Stimulated activated CD4-positive, alpha-beta T cell treated with anti-CD3 and anti-CD28 coated beads, TNF-alpha, amount 100 ng/mL, for 48 hours (primary cell): ENCODE data around the gene ELMO1.

Experiments used
- DNase-seq, 3 donors: peaks; one replicate each; pipeline ENCODE4 v3.0.0-alpha.2; 2020; ENCODE audit warnings: low read depth in 3 of 3

ELMO1 gene

DNA sequence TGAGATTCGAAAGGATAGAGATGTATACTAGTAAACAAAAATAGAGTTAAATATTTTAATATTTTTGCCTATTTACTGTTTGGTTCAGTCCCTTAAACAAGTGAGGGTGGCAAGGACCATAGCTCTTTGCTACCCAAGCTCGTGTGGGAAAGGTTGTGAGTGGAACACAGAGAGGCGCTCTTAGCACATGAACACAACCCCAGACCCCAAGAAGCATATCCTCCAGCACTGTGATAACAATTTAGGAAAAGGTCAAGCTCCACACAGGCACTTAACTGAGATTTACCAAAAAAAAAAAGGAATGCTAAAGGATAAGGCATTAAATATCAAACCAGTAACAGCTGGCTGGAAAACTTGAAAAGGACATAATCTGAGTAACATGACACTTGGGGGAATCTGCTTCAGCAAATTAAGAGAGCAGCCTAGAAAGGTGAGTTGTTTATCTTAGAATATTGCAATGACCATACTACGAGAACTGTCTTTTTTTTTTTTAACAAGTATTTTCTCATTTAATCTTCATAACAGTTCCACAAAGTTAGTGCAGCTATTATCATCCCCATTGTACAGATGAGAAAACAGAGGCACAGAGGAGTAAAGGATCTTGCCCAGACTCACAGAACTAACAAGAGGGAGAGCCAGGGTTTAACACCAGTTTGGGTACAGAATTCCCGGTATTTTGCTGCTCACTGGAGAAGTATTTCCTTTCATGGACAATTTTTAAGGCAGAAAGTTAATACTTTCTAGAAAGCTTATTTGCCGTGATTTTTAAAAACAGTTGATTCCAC lies 420.9 kb downstream of the ELMO1 start:
- no peak for DNase-seq

DNA sequence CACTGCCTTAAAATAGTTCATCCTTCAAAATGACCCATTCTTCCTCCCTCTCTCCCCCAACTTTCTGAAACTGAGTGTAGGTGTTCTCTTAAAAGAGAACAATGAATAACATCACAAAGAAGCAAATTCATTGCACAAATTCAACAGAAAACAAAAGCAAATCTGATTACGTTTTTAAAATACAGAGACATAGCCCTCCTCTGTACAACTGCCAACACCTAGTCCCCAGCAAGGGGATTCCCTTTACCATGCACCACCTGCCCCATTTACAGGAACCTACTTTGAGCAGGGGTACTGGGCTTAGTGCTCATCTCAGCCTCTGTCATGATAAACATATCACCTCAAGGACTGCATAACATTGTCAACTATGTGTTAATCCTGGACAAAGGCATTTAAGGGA lies 421.6 kb downstream of the ELMO1 start:
- DNase-seq = no peak

DNA sequence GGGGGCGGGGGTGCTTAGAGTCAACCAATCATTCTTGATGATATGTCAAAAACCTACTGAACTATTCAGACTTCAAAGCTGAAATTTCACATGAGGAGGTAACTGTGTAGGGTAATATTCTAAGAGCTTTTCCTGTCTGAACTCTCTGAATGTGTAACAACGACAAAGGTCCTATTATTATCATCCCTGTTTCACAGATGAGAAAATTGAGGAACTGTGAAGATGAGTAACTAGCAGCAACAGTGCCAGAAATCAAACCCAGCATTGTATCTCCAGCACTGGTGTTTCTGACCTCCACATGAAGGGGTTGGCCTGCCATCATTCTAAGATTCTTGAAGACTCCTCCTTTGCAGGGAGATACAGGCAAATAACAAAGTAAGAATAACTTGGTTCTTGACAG lies 429.7 kb downstream of the ELMO1 start:
- no peak for DNase-seq

DNA sequence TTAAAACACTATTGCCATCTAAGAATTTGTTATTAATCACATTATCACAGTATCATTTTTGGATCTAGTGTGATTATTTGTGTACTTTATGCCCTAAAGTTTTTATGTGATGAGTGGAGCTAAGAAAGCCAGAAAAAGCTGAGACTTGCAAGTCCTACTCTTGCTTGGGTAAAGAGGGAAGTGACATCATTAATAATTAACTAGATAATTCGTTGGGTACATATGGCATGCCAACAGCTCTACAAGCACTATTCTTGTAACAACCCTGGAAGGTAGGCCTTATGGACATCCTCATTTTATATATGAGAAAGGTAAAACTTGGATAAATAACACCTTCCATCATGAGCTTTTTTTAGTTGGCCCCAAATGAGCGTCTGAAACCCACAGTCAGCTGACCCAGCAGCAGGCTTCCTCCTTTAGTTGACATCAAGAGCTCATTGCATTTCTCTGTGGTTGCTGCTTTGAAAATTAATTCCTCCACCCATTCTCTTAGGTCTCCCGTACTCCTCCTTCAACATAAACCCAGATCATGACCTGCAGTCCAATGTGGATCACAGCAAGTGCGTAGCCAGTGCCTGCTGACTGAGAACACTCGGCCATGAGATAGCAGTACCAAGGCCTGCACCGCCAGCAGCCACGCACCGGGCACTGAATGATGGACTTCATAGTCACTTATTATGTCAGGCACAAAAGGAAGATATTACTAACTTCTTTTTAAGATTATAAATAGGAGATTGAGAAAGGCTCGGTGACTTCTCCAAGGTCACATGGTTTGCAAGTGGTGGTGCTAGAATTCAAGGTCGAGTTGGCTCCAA lies 432.4 kb downstream of the ELMO1 start:
- no peak for DNase-seq

DNA sequence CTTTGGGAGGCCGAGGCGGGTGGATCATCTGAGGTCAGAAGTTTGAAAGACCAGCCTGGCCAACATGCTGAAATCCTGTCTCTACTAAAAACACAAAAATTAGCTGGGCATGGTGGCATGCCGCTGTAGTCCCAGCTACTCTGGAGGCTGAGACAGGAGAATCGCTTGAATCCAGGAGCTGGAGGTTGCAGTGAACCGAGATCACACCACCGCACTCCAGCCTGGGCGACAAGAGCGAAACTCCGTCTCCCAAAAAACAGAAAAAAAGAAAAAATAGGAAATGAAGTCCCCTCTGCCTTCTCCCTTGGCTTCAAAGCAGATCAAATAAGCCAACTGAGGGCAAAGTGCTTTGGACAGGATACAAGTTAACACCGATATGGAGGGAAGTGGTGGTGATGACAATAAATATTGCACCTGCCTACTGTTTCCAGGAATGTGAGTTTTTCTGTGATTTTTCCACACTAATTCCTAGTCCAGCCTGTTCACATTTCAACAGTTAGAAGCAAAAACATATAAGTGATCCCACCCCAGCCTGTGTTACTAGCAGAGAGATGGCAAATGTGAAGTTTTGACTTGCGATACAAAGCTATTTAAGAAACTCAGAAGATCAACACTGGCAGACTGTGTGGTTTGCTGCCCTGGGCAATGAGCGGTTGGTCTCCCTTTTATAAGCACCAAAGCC lies 433.2 kb downstream of the ELMO1 start:
- DNase-seq = no peak

DNA sequence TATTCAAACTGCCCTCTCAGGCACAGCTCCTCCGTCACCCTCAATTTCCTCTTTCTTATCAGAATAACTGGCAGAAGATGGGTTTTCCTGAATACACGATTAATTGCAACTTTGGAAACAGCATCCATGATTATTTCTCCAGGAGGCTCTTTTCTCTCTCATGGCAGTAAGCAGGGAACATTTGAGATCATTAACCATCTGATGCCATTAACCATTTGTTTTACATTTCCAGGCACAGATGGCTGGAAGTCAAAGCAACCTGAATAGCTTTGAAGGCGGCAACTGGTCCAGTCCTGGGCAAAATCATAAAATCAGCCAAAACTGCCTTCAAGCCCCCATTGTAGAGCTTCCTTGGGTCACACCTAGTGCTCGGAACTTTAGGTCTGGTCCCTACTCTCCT lies 434.9 kb downstream of the ELMO1 start:
- DNase-seq = no peak

DNA sequence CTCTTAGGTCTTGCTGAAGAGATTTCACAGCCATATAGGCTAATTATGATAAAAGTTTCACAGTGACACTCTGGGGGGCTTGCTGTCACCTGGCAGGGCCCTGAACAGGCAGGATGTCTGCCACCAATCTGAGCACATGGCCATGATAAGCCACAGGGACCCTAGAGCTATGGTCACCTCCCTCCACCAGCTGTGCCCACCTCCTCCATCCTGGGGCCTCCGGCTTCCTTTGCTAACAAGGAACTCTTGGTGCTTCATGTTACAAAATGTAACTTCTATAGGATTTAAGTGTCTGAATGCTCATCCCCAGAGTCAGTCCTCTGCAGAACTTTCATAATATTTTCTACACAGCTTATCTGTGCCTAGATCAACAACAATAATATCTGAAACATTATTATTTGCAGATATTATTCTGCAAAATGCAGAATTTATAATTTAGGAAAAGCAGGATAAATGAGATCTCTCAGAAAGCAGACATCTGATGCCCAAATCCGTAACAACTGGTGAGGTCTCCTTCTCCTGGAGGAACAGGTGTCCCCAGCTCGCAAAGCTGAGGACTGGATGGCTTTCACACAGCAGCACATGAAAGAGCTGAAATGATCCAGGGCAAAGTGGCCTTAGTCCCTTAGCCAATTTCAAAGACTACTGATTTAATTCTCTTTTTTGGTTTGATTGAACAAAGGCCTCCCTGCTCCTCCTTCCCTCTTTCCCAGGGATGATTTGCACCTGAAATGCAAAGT lies 437.3 kb downstream of the ELMO1 start:
- DNase-seq = no peak

DNA sequence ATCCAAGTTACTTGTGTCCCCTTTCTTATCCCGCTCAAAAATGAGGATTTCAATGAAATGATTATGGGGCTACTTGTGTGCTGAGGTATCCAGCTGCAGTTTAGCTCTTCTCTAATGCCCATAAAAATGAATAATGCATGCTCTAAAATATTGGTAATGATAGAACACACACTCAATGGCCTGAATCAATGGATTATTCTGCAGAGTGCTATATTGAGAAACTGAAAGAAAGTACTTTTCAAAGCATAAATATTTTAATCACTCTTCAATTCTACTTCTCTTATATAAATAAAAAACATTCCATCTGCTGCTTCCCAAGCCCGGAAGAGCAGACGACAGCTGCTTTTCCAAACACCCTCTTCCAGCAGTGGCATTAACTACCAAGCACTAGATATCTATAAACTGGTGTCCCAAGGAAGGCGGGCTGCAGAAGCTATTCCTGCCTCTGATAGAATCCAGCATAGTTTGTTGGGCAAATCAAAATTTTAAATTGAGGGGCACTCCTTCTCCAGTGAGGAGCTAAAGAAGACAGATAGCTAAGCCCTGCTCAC lies 439.5 kb downstream of the ELMO1 start:
- DNase-seq = no peak

DNA sequence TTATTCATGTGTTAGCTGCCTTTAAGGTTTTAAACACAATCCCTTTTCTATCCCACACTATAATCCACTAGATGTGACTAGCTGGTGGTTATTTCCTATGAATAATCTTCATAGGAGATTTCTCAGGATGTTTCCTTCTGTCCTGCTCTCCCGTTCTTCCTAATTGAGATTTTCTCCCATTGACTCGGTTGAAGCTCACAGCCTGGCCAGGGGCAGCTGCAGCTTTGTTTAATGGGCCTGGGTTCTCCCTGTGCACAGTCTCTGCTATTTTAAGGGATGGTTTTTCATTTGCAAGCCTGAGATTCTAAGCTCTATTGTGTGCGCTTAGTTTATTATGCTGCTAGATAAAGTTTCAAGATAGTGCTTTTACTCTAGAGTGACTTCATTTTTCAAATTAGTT lies 441.0 kb downstream of the ELMO1 start:
- DNase-seq = no peak

DNA sequence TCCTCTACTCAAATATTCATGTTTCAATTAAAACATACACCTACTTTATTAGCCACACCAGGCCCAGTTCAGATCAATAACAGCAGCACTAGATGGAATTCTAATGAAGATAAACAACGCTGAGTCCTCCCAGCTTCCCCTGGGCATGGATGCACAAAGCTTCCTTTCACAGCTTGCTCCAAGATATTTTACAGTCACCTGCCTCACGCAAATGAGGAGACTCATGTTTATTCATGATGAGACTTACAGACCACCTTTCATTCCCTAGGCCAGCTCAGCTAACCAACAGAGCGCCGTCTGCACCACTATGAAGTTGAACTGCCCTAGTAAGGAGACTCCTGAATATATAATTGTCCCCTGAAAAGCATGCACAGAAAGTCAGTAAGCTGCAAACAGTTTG lies 441.4 kb downstream of the ELMO1 start:
- DNase-seq = no peak

DNA sequence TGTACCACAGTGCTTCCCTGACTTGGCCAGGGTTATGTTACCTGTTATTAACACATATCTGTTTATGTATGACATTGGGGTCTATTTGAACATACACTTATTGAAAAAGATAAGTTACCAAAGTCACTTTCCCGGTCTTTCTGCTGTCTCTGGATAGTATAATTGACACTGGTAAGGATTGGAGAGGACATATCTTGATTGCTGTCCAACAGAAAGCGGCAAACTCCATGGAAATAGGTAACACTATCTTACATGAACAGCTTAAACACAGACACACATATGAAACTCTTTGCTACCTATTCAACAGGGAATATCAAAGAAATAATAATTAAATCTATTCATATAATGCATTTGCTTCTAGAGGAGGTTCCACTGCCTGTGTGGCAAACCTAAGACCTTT lies 441.9 kb downstream of the ELMO1 start:
- no peak for DNase-seq

DNA sequence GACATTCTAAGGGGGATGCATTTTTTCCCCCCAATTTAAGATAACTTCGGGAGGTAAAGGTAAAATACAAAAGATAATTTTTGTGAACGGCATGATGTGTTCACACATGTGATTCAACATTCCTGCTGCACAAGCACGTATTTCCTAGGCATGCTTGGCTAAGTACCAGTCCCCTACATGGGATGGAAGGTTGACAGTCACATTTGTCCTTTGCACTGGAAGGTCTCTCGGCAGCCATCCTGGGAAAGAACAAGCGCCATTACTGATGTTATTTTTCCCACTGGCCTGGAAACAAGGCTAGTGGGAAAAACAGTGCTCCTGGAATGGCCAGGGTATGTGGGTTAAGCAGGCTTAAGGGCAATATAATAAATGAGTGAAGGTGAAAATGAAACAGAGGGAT lies 448.2 kb downstream of the ELMO1 start:
- DNase-seq = no peak

DNA sequence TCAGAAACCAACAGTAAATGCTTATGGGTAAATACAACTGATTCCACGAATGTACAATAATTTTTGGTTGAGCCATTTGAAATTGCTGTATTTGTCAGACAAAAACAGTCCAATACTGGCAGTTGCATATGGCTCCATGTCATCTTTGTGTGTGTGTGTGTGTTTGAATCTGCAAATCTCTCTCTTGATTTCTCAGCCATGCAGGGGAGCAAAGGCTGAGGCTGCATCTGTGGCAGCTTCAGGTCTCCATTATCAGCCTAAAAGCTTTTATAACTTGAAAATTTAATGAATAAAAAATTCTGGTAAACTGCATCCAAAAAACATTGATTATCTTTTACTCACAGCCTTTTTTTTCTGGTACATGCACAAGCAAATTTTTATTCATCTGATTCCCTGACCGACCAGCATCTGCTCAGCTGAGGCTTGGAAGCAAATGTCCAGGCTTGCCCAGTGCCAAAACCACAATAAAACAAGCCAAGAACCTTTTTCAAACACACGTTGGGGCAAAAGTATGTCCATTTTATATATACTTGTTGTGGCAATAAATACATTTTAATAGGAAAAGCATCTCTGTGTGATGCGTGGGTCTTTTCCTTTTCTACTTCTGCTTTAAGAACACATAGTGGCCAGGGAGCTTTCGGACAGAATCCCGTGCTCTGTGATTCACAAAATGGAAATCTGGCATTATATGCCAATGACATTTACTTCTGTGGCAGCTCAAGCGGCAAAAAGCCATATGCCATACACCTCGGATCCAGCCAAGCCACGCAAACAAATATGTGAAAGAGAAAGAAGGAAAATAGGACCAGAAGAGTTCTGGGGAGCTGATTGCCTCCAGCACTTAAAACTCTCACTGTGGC lies 448.8 kb downstream of the ELMO1 start:
- no peak for DNase-seq

DNA sequence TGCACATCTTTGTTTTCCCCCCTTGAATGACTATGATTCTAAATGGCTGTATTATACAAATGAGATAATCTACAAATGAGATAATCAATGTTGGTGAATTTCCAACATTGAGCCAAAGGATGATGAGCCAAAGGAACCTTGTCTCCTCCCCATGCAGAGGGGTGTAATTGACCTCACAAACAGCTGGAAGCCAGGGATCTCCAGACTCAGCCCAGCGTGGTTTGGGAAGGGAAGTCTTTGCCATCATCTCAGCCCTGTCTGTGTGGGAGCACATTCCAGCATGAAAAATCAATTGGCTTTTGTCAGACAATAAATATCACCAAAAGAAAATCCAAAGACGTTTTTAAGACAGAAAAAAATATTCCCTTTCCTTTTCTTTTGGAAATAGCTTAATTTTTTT lies 452.9 kb downstream of the ELMO1 start:
- DNase-seq = no peak

DNA sequence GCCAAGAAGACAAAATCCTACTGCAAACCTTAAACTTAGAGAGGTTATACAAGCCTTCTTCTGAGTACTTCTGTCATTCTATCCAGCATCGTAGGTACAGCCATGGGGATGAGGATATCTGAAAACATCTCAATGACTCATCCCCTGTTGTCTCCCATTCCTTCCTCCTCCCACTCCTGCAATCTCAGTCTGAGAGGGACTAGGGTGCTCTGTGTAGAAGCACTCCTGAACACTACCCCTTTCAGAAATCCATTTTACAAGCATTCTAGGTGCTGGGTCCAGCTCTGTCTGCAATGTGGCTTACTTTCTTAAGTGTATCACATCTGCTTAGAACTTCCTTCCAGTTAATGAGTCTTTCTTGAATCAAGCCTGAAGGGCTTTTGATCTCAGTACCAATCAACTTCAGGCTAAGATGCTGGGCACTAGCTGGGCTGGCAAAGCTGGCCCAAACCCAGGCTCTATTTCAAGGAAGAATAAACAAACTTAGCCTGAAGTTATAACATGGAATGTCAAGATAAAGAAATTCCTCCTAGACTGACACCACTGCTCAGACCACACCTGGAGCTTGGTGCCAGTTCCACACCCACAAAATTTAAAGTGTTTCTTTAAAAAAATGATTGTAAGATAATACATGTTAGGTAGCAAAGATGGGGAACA lies 454.1 kb downstream of the ELMO1 start:
- DNase-seq = no peak

DNA sequence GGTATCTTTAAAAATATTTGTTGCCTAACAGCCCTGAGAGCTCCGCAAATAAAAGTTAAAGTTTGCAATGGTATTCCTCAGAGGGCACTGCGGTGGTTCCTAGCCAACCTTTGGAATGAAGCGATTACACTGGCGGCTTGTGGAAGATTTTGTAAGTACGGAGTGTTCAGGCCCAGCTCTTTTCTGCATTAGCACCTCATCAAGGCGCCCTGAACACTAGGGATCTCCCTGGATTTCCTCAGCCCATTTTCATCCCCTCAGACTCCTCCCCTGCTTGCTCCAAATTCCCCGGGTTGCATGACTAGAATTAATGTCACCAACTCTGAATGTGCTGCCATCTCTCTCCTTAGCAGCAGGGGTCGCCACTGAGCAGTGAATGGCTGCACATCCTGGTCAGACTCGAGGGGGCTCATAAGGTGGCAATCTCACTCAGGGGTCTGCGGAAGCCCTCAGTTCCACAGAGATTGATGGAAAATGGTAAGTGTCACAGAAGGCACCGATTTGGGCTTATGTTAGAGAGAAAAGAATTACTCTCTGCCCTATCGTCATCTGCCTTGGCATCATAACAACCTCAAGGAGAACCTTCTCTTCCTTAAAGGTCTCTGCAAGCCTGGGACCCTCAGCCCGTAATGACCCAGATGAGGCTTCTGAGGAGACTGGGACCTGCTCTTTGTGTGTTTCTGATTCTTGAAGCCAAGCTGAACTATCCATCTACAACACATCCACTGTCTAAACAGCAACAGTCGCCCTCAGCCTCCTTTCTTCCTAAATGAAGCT lies 461.5 kb downstream of the ELMO1 start:
- peak; percentile 33 to 52 (median 52) for DNase-seq

DNA sequence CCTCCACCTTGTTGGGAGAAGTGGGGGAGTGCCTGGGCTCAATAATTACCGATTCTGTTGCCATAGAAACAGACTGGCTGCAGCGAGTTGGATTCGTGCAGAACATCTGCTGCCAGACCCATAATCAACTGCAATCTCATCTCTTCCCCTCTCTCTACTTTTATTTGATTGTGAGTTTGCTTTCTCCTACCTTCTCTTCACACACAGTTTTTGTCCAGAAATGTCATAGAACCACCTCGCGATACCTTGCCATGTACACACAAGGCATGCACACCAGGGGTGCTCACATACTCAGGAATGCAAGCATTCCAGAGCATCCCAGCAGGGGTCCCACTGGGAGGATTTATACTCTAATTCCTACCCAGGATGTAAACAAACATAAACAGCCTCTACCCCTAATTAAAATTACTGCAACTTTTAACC lies 462.1 kb downstream of the ELMO1 start:
- no peak for DNase-seq

DNA sequence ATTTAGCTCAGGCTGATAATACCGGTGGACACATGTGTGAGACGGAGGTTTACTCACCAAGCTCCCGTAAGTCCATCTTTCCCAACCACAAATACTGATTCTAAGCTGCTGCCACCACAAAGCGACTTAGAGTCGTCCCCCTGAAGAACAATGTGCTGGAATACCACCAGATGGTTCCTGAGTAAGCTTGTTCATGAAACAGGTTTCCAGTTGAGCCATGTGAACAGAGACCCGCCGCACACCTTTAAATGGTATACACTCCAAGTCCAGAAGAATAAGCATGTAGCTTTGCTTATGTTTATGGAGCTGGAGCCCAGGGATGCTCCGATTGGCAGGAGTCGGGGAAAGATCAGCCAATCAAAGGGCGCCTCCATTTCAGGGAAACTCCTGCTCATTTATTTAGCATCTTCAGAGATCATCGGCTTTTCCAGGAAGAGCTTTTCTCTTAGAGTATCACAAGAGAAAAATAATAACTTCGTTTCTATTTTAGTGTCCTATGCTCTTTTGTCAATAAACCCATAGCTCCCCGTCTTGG lies 462.7 kb downstream of the ELMO1 start:
- no peak for DNase-seq

DNA sequence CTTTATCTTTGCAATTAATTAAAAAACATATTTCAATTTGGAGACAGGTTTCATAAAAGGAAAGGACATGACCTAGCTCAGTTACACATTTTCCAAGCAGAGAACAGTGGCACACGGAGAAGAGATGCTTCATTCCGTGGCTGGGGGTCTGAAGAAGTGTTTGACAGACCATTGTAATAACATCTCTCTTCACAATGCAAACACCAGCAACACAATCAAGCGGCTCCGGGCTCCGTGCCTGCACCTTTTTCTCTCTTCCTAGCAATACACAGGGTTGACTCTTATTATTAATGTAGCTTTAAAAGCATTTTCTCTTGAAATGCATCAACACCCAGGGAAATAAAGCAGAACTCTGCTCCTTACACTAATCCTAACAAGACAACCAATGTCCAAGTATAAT lies 463.3 kb downstream of the ELMO1 start:
- no peak for DNase-seq
